ENCODE results near the gene KXD1. TPM values are rescaled to one million over a fixed set of nuclear protein-coding genes. Genes with fewer than 3 reads are reported as not detected.

Gene KXD1
- total RNA-seq, 4 donors from 2014 or later, result 72.4 to 107 (median 89.4) TPM

- no peaks in the 10 kb centered on the region for H3K27me3 ChIP-seq
- WGBS, result 92% methylated on average over 3 of the region's 5 CpGs
- no peak for TF ChIP-seq POLR2AphosphoS5 (IDR thresholded peaks at IDR 0.05)
- TF ChIP-seq POLR2A (IDR thresholded peaks at IDR 0.05), result no peak
- no peak for TF ChIP-seq EP300 (IDR thresholded peaks at IDR 0.05)
- TF ChIP-seq CTCF (IDR thresholded peaks at IDR 0.05), result no peak
- H3K4me3 ChIP-seq, result no peak overlapping the region
- peaks cover 73% of the 10 kb centered on the region for H3K4me1 ChIP-seq
- no peaks in the 10 kb centered on the region for H3K9me3 ChIP-seq
- no peak overlapping the region for H3K27ac ChIP-seq
- no peak for DNase-seq (ENCODE audit: low spot score in 2 of 2)
- H3K36me3 ChIP-seq, result no peaks in the 10 kb centered on the region
These were observed 41.7 kb upstream of the KXD1 start for GRCh38 chr19:18515959-18516358.

- no peaks in the 10 kb centered on the region for H3K27me3 ChIP-seq
- no peak overlapping the region for H3K27ac ChIP-seq
- H3K36me3 ChIP-seq, result no peaks in the 10 kb centered on the region
- DNase-seq (ENCODE audit: low spot score in 2 of 2), result no peak
- H3K4me3 ChIP-seq, result no peak overlapping the region
- TF ChIP-seq POLR2A (IDR thresholded peaks at IDR 0.05) (no peak), CTCF (IDR thresholded peaks at IDR 0.05) (no peak), POLR2AphosphoS5 (IDR thresholded peaks at IDR 0.05) (no peak), EP300 (IDR thresholded peaks at IDR 0.05) (no peak)
- 93% methylated on average over 4 of the region's 4 CpGs for WGBS
- H3K4me1 ChIP-seq, result peaks cover 74% of the 10 kb centered on the region
- H3K9me3 ChIP-seq, result no peaks in the 10 kb centered on the region
These were observed 40.1 kb upstream of the KXD1 start for GRCh38 chr19:18517606-18518005.

GRCh38 chr19:18518639-18519038, 39.0 kb upstream of the KXD1 start:
- H3K4me1 ChIP-seq, result peaks cover 66% of the 10 kb centered on the region
- WGBS, result 89% methylated on average over 9 of the region's 9 CpGs

GRCh38 chr19:18519962-18520847, 37.5 kb upstream of the KXD1 start:
- Histone ChIP-seq H3K4me1 (peaks cover 51% of the 10 kb centered on the region), H3K27ac (peak overlapping the region; percentile 99), H3K27me3 (no peaks in the 10 kb centered on the region), H3K4me3 (peak overlapping the region; percentile 100), H3K9me3 (no peaks in the 10 kb centered on the region), H3K36me3 (no peaks in the 10 kb centered on the region)
- WGBS, result 8% methylated on average over 19 of the region's 22 CpGs
- DNase-seq (ENCODE audit: low spot score in 2 of 2), result peak in 1 of 2 donors; percentile 85
- TF ChIP-seq POLR2AphosphoS5 (IDR thresholded peaks at IDR 0.05) (peak in 1 of 3 donors; percentile 61), POLR2A (IDR thresholded peaks at IDR 0.05) (no peak), CTCF (IDR thresholded peaks at IDR 0.05) (peak; percentile 52 to 71), EP300 (IDR thresholded peaks at IDR 0.05) (no peak)

More at GRCh38 chr19:18518639-18519038, 39.0 kb upstream of the KXD1 start:
- no peak for DNase-seq (ENCODE audit: low spot score in 2 of 2)
- TF ChIP-seq POLR2AphosphoS5 (IDR thresholded peaks at IDR 0.05) (no peak), CTCF (IDR thresholded peaks at IDR 0.05) (no peak), EP300 (IDR thresholded peaks at IDR 0.05) (no peak), POLR2A (IDR thresholded peaks at IDR 0.05) (no peak)
- Histone ChIP-seq H3K4me3 (no peak overlapping the region), H3K27me3 (no peaks in the 10 kb centered on the region), H3K9me3 (no peaks in the 10 kb centered on the region), H3K27ac (no peak overlapping the region), H3K36me3 (no peaks in the 10 kb centered on the region)
